Measurements from ENCODE around the gene SLC44A1. TPM values are rescaled to one million over a fixed set of nuclear protein-coding genes. Genes with fewer than 3 reads are reported as not detected.
A peak's percentile ranks its signal among the peaks of the same experiment; 100 is the strongest.

The SLC44A1 gene
- total and polyA plus RNA-seq, 8 donors: 58.0 to 79.8 (median 73.9) TPM

DNA sequence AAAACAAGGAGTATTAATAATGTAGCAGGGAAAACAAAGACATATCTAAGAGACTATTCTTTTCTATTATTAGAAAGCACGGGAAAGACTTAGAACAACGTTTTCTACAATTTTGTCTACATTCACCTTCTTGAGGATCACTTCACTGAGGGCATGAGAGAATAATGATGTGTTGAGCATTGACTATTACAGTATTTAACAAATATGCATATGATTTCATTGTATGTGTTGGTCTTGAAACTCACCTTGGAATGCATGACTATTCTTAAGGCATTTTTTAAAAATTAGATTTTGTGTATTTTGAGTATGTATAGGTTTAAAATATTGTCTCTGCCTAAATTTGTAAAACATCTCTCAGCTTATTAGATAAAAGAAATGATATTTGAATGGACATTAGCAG lies 204.6 kb downstream of the SLC44A1 start:
- peak overlapping the region in 1 of 2 donors; percentile 80 for H3K4me3 ChIP-seq
- ATAC-seq (no peak), DNase-seq (no peak)
- TF ChIP-seq, protein P1, sequence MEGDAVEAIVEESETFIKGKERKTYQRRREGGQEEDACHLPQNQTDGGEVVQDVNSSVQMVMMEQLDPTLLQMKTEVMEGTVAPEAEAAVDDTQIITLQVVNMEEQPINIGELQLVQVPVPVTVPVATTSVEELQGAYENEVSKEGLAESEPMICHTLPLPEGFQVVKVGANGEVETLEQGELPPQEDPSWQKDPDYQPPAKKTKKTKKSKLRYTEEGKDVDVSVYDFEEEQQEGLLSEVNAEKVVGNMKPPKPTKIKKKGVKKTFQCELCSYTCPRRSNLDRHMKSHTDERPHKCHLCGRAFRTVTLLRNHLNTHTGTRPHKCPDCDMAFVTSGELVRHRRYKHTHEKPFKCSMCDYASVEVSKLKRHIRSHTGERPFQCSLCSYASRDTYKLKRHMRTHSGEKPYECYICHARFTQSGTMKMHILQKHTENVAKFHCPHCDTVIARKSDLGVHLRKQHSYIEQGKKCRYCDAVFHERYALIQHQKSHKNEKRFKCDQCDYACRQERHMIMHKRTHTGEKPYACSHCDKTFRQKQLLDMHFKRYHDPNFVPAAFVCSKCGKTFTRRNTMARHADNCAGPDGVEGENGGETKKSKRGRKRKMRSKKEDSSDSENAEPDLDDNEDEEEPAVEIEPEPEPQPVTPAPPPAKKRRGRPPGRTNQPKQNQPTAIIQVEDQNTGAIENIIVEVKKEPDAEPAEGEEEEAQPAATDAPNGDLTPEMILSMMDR (IDR thresholded peaks at IDR 0.05): no peak
- no peaks in the 10 kb centered on the region for H3K9me3 ChIP-seq
- no peak overlapping the region for H3K27ac ChIP-seq
- H3K36me3 ChIP-seq: no peaks in the 10 kb centered on the region
- no peaks in the 10 kb centered on the region for H3K27me3 ChIP-seq
- intact Hi-C loops (cut with DNase I): no loop called here
- H3K4me1 ChIP-seq: peaks cover 0 to 19% of the 10 kb centered on the region in 2 donors

DNA sequence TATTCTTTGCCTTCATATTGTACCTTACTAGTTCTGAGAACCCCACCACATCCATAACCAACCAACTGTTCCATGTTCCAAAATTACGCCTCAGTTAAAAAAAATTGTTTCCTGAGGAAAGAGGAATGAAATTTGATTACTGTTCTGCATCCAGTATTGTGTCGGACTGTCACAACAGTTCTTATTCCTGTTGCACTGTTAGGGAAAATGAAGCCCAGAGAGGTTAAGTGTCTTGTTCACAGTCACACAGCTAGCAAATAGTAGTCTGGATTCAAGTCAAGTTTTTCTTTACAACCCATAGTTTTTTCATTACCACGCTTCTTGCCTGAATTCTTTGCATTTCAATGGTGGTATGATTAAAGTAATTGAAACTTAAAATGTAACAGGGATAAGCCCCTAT lies 207.7 kb downstream of the SLC44A1 start:
- intact Hi-C loops (cut with DNase I): no loop called here
- no peaks in the 10 kb centered on the region for H3K36me3 ChIP-seq
- H3K9me3 ChIP-seq: no peaks in the 10 kb centered on the region
- TF ChIP-seq, protein P1 (IDR thresholded peaks at IDR 0.05): no peak
- ATAC-seq (no peak), DNase-seq (no peak)
- H3K27ac ChIP-seq: no peak overlapping the region
- peaks cover 0 to 19% of the 10 kb centered on the region in 2 donors for H3K4me1 ChIP-seq
- H3K27me3 ChIP-seq: no peaks in the 10 kb centered on the region
- no peak overlapping the region for H3K4me3 ChIP-seq

DNA sequence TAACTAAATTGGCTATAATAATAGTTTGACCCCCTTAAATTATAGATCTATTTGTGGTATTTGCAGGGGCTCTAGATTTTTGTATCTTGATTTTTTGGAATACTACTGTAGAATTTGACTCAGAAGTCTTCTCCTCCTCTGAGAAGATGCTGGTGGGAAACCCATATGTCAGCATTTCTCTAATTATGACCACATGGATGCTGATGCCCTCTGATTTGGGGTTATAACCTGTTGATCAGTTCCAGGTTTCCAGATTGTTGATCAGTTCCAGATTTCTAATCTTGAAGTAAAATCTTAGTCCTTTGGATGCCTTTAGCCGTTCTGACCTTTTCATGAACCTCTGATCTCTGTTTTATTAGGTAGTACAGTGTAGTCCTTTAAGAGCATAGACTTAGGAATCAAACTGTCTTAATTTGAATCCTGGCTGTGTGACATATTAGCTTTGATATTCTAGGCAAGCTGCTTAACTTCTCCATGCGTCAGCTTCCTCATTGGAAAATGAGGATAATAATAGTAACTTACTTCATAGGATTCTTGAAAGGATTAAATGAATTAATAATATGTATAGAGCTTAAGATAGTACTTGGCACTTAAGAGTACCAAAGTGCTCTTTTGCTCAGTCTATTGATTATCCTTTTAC lies 211.5 kb downstream of the SLC44A1 start:
- intact Hi-C loops (cut with DNase I): no loop called here
- TF ChIP-seq, protein P1 (IDR thresholded peaks at IDR 0.05): no peak

DNA sequence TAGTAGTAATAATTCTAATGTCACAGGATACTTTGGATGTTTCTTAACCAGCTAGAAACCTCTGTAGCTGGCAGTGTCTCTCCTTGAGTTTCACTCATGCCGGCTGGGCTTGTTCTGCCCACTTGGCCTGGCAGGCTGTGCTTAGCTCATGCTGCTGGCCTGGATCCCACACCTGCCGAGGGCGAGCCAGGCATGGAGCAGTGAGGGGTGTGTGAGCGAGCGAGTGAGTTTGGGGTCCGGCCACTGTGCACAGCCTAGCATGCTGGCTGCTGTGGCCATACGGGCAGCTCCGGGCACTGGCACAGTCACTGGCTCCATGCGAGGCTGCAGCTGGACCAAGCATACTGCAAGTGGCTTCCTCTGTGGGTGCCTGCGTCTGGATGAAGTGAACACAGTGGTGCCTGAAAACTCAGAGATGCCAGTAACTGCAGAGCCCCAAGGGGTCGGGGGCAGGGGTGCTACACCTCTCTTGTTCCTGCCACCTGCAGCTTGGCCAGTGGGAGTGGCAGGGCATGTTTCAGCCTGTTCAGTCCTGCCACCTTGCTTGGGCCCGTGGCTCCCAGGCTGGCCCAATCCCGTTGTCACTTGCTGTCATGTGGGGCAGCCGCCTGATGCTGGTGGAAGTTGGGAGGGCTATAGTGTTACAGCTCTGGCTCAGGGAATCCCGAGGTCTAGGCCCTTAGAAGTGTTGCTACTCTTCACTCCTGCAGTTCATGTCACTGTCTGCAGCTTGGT lies 213.3 kb downstream of the SLC44A1 start:
- Histone ChIP-seq H3K9me3 (peaks cover 0 to 10% of the 10 kb centered on the region in 2 donors), H3K36me3 (no peaks in the 10 kb centered on the region), H3K27ac (no peak overlapping the region), H3K4me3 (no peak overlapping the region), H3K27me3 (no peaks in the 10 kb centered on the region), H3K4me1 (peaks cover 0 to 4% of the 10 kb centered on the region in 2 donors)
- intact Hi-C loops (cut with DNase I): no loop called here
- ATAC-seq (peak; percentile 50), DNase-seq (peak in 1 of 4 donors; percentile 78)
- TF ChIP-seq, protein P1 (IDR thresholded peaks at IDR 0.05): no peak

More for the DNA sequence above, 211.5 kb downstream of the SLC44A1 start:
- DNase-seq (no peak), ATAC-seq (no peak)
- Histone ChIP-seq H3K4me1 (peaks cover 0 to 4% of the 10 kb centered on the region in 2 donors), H3K27ac (no peak overlapping the region), H3K9me3 (peaks cover 0 to 10% of the 10 kb centered on the region in 2 donors), H3K27me3 (no peaks in the 10 kb centered on the region), H3K4me3 (no peak overlapping the region), H3K36me3 (no peaks in the 10 kb centered on the region)

DNA sequence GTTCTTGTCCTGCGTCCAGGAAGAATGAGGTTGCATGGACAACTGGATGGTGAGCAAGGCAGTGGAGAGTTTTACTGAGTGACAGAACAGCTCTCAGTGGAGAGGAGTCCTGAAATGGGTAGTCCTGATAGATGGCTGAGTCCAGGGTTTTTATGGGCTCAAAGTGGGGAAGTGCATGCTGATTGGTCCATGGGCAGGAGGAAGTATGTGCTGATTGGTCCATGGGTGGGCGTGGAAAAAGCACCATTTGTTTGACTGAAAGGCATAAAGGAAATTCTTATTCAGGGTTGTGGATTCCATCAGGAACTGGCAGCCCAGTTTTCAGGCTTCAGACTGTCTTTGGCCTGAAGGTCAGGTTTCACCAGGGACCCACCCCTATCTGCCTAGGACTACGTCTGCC lies 214.0 kb downstream of the SLC44A1 start:
- Histone ChIP-seq H3K4me1 (peaks cover 0 to 4% of the 10 kb centered on the region in 2 donors), H3K4me3 (no peak overlapping the region), H3K27me3 (no peaks in the 10 kb centered on the region), H3K36me3 (no peaks in the 10 kb centered on the region), H3K9me3 (peaks cover 0 to 10% of the 10 kb centered on the region in 2 donors), H3K27ac (no peak overlapping the region)
- intact Hi-C loops (cut with DNase I): no loop called here
- TF ChIP-seq, protein P1 (IDR thresholded peaks at IDR 0.05): no peak
- ATAC-seq: no peak
- no peak for DNase-seq

All from left lung (tissue), 10 donors.